ENCODE data around the gene CD2BP2.
"Not testable (repeated sequence)": the region's sequence is repeated elsewhere in the genome, so short reads cannot be mapped to it uniquely, and the experiment has no call there.

CD2BP2 gene

DNA sequence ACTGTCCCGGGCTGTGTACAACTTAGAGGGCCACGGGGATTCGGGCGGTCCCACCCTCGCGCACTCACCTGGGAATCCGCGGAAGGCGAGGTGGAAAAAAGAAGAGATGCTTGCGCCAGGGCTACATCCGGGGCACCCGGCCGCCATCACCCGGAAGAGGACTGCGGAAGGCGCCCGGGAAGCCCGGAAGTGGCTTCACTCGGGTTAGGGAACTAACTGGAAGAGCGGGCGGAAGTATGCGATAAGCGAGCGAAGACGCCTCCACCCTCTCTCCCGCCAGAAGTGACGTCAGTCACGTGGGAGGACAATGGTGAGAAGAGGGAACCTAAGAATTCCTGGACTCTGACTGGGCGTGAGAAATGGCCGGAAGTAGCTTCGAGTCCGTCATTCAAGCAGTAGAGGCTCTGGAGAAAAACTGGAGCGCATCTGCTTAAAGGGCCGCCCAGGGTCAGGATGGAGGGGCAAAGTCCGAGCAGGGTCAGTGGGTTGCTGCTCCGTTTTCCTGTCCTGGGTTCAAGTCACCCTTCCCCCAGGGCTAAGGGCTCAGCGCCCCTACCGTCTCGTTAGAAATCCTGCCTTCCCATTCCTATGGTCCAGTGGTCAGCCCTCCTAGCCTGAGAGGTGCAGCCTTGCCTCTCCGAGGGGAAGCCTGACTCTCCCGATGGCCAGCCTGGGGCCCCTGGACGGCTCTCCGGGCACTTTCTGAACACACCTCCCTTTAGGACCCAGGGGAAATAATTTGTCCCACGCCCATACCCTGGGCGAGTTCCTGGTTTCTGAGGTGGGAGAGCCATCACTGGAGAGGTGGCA, at the start of gene CD2BP2:
Gene CD2BP2 (minus strand): TSS at position 165 of the 810 bp plus-strand sequence. CDS start 627 bp downstream, outside the sequence.
- DNase-seq, result peak; percentile 100

GRCh38 chr16:30401768-30402425, 46.8 kb upstream of the CD2BP2 start:
- no peak for DNase-seq

- peak; percentile 68 for DNase-seq
These were observed 44.5 kb upstream of the CD2BP2 start for GRCh38 chr16:30399435-30400186.

DNA sequence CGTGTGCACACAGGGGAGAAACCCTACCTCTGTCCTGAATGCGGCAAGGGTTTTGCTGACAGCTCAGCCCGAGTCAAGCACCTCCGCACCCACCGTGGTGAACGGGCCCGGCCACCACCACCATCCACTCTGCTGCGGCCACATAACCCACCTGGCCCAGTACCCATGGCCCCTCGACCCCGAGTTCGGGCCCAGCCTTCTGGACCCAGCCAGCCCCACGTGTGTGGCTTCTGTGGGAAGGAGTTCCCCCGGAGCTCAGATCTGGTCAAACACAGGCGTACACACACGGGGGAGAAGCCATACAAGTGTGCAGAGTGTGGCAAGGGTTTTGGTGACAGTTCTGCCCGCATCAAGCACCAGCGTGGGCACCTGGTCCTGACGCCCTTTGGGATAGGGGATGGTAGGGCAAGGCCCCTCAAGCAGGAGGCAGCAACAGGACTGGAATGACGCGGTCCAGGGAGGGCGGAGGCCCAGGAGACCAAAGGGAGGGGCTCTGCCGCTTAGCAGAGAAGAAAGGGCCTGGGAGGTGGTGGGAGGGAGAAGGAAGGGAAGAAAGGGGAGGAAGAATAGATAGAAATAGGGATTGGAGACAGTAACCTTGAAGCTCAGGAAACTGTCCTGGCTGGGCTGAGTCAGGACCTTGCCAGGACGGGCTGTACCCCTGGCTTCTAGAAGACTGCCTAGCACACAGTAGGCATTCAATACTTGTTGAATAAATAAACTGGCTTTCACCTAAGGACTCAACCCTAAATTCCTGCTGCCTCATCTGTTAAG, 43.7 kb upstream of the CD2BP2 start:
- DNase-seq, result no peak

DNA sequence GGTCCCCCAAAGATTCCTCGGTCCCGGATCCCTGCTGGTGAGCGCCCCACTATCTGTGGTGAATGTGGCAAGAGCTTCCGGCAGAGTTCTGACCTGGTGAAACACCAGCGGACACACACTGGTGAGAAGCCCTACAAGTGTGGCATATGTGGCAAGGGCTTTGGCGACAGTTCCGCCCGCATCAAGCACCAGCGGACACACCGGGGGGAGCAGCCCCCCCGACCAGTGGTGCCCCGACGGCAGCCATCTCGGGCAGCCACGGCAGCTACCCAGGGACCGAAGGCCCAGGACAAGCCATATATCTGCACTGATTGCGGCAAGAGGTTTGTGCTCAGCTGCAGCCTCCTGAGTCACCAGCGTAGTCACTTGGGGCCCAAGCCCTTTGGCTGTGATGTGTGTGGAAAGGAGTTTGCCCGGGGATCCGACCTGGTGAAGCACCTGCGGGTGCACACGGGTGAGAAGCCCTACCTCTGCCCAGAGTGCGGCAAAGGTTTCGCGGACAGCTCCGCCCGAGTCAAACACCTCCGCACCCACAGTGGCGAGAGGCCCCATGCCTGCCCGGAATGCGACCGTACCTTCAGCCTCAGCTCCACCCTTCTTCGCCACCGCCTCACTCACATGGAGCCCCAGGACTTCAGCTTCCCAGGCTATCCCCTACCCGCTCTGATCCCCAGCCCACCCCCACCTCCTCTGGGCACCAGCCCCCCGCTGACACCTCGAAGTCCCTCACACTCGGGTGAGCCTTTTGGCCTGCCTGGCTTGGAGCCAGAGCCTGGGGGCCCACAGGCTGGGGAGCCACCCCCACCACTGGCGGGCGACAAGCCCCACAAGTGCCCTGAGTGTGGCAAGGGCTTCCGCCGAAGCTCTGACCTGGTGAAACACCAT, 42.9 kb upstream of the CD2BP2 start:
- DNase-seq, result no peak

- no peak for DNase-seq
These were observed 41.9 kb upstream of the CD2BP2 start for GRCh38 chr16:30397056-30397455.

DNA sequence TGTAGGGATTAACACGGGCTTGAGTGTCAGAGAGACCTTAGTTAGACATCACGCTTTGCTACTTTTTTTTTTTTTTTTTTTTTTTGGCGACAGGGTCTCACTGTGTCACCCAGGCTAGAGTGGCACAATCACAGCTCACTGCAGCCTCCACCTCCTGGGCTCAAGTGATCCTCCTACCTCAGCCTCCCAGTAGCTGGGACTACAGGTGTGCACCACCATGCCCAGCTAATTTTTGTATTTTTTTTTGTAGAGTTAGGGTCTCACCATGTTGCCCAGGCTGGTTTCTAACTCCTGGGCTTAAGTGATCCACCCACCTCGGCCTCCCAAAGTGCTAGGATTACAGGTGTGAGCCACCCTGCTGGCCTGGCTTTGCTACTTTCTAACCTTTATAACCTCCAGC, 41.5 kb upstream of the CD2BP2 start:
- DNase-seq, result not testable (repeated sequence)

DNA sequence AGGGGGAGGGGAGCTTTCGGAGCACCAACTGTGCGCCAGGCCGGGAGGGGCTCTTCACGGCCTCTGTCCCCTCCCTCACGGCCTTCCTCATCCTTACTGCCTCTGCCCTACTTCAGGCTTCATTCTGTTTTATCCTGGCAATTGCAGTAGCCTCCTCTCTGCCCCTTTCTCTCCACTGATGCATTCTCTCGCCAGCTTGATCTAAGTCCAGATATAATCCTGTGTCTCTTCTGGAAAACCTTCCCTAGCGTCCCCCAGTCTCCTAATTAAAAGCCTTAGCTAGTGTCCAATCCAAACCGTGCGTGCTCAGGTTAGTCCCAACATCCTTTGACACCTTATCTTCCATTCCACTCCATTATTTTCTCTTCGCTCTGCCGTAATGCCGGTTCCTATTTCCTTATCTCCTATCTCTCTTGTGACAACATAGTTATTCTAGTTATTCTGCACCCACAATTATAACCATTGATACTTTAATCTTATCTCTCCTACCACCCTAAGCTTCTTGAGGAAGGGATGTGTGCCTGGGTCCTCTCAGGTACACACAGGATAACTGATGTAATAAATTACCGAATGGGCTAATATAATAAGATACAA, 41.0 kb upstream of the CD2BP2 start:
- DNase-seq, result peak; percentile 65

DNA sequence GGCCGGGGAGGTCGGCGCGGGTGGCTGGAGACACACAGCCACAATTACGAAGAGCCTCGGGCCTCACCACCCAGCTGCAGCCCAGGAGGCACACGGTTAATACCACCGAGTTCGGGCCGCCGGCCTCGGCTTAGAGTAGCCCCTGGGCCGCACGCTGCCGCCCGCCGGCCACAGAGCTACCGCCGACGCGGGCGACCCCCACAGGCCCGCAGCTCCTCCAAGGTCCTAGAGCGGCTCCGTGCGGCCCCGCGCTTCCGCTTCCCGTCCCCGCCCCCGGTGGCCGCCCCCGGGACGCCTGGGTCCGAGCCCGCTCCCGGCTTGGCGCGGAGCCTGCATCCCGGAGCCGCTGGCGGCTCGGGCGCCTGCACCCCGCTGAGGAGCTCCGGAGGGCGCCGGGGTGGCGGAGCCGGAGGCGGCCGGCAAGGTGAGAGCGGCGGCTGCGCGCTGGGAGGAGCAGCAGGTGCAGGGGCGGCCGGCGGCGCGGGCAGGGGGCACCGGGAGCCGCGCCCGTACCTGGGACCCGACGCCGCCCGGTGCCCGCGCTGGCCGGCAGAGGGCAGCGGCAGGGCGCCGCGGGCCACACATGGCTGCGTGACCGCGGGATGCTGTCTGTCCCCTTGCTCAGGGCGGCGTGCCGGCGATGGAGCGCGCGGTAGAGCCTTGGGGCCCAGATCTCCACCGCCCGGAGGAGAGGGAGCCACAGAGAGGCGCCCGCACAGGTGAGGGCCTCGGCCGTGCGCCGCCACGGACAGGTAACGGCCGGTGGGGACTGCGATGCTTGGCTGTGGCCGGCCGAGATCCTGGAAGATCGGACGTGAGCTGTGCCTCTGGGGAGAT, 40.3 kb upstream of the CD2BP2 start, which contains the start of gene ZNF48:
Gene ZNF48 (plus strand): TSS at position 266 of the 837 bp plus-strand sequence. CDS start 375 bp downstream, at position 641.
- peak; percentile 98 for DNase-seq

DNA sequence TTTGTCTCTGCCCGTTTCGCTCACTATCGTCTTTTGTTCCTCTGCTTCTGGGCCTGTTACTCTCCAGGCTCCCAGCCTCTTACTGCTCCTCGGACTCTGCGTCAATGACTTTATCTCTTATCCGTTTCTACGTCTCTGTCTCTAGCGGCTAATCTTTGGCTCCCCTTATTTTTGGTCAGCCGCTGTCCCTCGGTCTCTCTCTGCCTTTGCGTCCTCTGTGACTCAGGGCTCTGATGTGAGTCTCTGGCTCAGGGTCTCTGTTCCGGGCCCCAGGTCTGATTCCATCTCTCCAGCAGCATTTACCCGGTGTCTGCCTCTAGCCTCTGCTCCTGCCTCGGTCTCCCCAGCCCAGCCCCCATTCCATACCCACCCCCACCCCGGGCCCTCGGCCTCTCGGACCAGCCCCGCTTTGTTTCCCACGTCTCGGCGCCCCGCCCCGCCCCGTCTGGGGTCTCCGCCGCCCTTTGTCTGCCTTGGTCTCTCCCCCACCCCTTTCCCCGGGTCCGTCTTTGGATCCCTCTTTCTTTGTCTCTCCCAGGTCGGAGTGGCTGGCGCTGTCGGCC, 39.6 kb upstream of the CD2BP2 start:
- DNase-seq, result peak; percentile 60

DNA sequence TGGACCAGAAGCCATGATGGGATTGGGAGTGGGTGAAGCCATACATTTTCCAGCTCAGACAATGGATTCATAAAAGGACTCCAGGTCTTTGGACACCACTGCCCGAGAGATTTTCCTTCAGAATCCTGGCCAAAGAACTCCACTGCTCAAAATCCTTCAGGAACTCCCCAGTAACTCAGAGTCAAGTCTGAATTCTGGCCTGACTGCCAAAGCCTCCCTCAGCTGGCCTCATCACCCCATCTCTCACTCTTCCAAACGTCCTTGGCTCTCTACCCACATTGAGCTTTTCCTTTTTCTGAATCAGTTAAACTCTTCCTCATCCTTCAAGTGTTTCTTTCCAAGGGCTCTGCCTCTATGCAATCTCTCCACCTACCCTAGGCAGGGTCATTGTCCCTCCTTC, 28.4 kb upstream of the CD2BP2 start:
- DNase-seq, result no peak

DNA sequence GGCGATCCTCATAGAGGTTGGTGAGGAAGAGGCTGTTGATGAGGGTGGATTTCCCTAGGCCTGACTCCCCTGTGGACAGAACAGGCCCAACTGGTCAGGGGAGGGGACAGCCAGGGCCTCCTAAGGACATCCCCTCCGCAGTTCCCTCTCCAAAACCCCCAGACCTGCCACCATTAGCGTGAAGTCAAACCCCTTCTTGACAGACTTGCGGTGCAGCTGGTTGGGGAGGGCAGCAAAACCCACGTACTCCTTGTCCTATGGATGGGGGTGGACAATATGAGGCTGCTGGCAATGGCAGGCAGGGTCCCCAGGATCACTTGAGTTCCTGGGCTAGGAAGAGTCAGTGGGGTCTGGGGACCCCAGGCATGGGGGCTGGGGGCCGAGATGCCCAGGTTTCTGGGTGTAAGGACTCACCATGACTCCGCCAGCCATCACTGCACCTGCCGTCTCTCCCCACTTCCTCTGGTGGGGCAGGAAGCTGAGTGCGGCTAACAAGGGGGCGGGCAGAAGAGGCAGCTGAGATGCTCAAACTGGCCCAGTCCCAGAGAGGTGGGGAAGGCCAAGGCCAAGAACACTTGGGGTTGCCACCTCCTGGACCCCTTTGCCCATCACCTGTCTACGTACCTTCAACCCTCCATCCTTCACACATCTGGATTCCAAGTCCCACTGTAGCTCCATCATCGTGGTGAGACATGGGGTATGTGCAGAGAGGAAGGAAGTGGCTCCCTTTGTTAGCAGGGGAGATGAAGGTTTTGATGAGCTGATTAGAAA, 27.2 kb upstream of the CD2BP2 start, which contains the start of gene SEPTIN1:
Gene SEPTIN1 (minus strand): TSS at position 451 of the 771 bp plus-strand sequence. CDS start 19 bp downstream, at position 432.
- no peak for DNase-seq

- peak; percentile 37 for DNase-seq
These were observed 26.4 kb upstream of the CD2BP2 start for GRCh38 chr16:30381291-30382041.

GRCh38 chr16:30380803-30381208, 25.7 kb upstream of the CD2BP2 start:
- no peak for DNase-seq

GRCh38 chr16:30380072-30380802, 25.1 kb upstream of the CD2BP2 start:
- DNase-seq, result no peak

GRCh38 chr16:30379158-30379783, 24.2 kb upstream of the CD2BP2 start:
- DNase-seq, result no peak

Data from NCI-H69 (cell line).